SKM-1 (cell line): ENCODE results near the gene FUT6.
"Not testable (repeated sequence)": the region's sequence is repeated elsewhere in the genome, so short reads cannot be mapped to it uniquely, and the experiment has no call there.

ENCODE experiments used
- DNase-seq: peaks from one replicate; lab custom pipeline; 2025; ENCODE audit not compliant: unreplicated experiment; lab: John Stamatoyannopoulos, UW

Gene FUT6

DNA sequence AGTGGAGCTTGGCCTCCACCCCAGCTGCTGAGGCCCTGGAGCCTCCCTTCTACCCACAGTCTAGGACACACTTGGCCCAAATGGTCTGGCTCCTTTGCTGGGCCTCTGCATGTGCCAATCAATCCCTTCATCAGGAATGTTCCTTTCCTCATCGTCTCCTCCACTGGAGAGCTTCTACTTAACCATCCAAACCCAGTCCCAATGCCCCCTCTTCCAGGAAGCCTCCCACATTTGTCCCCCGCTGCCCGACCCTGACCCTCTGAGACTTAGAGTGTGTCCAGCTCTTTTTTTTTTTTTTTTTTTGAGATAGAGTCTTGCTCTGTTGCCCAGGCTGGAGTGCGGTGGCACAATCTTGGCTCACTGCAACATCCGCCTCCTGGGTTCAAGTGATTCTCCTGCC lies 51.1 kb downstream of the FUT6 start:
- no peak for DNase-seq

- DNase-seq, result no peak
These were observed 51.9 kb downstream of the FUT6 start for GRCh38 chr19:5787409-5788182.

DNA sequence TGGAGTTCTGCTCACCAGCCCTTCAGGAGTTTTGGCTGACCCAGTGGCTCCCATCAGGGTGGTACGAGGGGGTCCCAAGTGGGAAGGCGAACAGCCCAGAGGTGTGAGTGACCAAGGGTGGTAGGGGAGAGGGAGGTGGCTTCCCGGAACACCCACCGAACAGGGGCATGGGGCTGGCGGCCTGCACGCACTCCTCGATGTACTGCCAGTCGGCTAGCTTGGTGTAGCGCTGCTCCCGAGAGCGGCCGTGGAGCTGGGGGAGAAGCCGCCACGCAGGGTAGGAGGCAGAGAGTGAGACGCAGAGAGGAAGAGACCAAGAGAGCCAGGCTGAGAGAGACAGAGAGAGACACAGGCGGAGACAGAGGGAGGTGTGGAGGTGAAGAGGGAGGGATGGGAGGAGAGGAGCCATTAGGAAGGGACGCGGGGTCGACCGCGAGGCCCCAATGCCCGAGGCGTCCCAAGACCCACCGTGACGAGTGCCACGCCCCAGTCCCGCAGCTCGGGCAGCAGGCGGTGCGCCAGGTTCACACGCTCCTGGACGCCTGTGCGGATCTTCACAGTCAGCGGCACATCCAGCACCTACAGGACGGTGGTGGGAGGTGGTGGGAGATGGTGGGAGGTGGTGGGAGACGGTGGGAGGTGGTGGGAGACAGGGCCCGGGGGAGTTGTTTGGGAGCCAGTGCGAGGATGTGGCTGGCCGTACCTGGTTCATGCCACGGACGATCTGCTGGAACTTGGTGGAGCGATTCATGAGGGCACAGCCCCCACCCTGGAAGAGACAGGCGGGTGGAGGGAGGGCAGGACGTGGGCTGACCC lies 52.7 kb downstream of the FUT6 start:
- DNase-seq, result no peak

- no peak for DNase-seq
These were observed 54.1 kb downstream of the FUT6 start for GRCh38 chr19:5785423-5785822.

DNA sequence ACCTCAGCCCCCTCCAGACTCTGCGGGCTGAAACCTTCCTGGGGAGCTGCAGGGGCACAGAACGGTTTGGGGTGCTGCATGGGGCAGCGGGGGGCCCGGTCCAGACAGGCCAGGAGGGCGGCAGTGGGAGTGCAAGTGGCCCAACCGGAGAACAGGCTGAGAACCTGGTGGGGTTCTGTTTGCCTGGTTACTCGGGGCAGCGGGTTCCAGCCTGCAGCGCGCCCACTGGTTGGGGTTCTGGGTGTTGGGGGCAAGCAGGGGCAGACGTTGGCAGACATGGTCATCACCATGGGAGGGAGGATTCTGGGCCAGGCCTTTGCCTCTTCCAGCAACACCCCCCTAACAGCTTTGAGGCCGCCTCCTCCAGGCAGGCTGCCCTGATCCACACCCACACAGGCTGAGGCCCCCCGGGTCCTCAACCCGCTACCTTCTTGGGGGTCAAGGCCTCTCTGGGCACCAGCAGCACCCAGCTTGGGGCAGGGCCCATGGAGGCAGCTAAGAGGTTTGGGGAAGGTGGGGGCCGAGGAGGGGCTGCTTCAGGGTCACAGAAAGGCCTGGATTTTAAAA lies 54.8 kb downstream of the FUT6 start, which contains the start of gene PRR22:
Gene PRR22 (minus strand): TSS at position 166 of the 567 bp plus-strand sequence. CDS start 86 bp downstream, at position 80.
- no peak for DNase-seq

GRCh38 chr19:5782945-5783919 lies 56.3 kb downstream of the FUT6 start:
- DNase-seq, result no peak

DNA sequence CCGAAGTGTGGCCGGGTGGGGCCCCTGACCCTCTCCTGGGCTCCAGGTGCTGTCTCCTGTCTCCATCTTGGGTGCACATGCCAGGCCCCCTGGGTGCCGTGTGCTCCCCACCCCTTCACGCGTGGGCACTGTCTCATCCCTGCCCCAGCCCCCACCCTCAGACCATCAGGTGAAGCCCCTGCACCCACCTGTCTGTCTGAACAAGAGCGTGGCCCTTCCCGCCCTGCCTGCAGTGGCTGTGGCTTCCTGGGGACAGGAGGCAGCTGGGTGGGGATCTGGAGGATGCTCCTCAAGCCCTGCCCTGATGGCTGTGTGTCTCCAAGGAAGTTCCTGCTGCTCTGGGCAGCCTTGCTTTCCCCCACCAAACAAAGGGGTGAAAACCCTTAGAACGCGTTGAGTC lies 57.2 kb downstream of the FUT6 start:
- DNase-seq, result no peak

DNA sequence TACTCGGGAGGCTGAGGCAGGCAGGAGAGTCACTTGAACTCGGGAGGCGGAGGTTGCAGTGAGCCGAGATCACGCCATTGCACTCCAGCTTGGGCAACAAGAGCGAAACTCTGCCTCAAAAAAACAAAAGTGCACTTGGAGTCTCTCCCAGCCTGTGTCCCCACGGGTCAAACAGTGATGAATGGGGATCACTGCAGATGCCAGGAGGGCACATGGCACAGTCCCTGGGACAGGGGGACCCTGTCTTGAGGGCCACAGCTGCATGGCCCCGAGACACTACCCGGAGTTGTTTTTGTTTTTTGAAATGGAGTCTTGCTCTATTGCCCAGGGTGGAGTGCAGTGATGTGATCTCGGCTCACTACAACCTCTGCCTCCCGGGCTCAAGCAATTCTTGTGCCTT lies 58.6 kb downstream of the FUT6 start:
- DNase-seq, result not testable (repeated sequence)
